NCI-H1417 treated with DMSO at 0.1 percent for 48 hours (cell line): ENCODE results near the gene PMS2.
"Not testable (repeated sequence)": the region's sequence is repeated elsewhere in the genome, so short reads cannot be mapped to it uniquely, and the experiment has no call there.

ENCODE experiments used
- DNase-seq: peaks from one replicate; lab custom pipeline; 2025; lab: John Stamatoyannopoulos, UW

The PMS2 gene

DNA sequence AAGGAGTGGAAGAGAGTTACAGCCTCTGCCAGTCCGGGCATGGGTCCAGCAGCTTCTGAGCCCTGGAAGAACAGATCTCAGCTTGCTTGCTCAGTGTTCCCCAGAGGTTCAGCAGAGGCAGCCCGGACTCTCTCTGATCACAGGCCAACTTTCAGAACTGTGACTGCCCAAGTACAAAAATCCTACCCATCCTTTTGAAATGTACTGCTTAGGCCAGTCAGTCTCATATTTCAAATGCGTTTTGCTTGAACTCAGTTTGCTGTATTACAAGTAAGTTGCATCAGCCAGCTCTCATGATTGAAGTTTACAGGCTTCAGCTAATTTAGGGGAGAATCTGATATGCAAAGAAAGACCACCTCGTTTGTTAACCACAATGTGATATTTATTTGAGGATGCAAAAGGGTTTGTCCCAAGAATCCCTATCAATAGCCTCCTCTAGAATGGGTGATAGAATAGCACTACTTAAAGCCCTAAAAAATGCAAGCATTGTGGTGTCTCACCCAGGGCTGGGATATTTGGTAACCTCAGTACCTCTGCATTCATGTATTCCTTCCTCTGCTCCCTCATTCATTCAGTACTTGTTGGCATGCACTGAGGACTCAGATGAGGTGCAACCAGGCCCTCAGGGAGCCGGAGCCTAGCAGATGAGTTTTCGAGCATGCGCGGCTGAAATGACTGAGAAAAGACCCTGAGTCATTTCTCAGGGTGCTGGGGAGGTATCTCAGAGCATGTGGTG lies 7.2 kb upstream of the PMS2 start:
- DNase-seq: no peak

DNA sequence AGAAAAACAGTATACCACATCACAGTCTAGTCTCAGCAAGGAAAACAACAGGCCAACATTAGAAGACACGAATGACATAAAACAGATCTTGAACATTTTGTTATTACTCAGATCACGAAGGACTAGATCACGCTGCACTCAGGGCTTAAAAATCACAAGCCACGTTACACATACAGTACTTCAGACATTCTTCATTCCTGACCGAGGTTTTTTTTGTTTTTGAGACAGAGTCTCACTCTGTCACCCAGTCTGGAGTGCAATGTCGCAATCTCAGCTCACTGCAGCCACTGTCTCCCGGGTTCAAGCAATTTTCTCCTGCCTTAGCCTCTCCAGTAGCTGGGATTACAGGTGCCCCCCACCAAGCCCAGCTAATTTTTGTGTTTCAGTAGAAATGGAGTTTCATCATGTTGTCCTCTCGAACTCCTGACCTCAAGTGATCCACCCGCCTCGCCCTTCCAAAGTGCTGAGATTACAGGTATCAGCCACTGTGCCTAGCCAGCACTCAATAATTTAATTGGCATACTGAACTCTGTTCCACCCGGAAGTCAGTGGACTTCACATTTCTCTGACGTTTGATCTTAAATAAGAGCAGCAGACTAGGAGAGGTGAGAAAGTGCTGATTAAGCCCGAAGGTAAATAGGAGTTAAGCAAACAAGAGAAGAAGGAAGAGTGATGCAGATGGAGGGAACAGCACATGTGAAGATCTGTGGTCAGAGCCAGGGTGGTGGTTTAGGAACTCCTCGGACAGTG lies 3.7 kb upstream of the PMS2 start:
- DNase-seq: no peak

DNA sequence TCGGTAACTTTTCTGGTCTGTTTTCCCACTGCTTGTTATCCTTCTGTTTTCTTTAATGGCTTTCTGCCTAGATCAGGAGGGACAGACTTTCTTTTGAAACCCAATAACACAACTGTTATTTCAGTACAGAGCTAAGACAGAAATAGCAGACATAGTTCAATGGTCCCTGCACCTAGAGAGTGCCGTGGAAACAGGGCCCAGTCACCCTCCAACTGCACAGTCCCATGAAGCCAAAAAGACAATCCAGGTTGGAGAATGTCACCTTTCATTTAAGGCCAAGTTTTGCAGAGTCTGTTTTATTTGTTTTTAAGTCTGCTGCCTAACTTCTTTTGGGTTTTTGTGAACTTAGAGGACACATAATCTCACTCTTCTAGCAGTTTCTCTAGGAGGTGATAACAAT lies 2.7 kb upstream of the PMS2 start:
- DNase-seq: no peak

DNA sequence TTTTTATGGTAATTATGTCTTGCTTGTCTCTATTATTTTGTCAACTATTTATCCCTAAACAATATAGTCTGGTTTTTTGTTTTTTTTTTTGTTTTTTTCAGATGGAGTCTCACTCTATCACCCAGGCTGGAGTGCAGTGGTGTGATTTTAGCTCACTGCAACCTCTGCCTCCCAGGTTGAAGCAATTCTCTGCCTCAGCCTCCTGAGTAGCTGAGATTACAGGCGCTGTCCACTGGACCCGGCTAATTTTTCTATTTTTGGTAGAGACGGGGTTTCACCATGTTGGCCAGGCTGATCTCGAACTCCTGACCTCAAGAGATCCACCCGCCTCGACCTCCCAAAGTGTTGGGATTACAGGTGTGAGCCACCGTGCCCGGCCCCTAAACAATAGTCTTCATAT lies 1.5 kb upstream of the PMS2 start:
- not testable (repeated sequence) for DNase-seq

DNA sequence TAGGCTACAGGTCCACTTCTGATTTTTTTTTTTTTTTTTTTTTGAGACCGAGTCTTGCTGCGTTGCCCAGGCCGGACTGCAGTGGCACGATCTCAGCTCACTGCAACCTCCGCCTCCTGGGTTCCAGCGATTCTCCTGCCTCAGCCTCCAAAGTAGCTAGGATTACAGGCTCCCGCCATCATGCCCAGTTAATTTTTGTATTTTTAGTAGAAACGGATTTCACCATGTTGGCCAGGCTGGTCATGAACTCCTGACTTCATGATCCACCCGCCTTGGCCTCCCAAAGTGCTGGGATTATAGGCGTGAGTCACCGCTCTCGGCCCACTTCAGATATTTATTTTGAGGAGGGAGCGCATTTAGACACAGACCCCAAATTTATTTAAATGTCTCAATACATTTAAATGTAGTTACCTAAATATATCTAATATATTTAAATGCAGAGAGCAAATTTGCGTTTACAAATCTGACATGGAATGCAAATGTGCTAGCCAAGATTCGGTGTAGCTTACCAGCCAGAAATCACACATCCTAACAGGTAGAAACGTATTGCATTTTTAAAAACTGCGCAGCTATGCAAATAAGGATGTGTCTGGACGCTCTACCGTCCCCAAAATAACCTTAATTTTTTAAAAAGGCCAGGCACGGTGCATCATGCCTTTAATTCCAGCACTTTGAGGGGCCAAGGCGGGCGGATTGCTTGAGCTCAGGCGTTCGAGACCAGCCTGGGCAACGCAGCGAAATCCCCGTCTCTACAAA lies 836 bp downstream of the PMS2 start:
- not testable (repeated sequence) for DNase-seq

DNA sequence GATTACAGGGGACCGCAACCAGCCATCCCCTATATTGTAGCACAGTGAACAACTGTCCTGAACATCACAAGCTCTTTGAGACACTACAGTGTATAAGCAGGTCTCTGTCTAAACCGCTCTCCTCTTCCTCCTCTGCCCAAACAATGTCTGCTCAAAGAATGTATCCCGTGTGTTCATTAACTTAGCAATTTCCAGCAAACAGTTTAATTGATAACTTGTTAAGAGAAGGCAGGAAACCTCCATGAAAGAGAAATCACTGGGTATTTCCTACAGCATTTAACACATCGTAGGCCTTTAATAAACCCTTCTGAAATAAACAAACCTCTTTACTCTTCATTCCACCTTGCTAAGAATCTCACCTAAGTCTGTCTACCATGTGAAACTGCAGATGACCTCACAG lies 1.5 kb downstream of the PMS2 start:
- DNase-seq: no peak

DNA sequence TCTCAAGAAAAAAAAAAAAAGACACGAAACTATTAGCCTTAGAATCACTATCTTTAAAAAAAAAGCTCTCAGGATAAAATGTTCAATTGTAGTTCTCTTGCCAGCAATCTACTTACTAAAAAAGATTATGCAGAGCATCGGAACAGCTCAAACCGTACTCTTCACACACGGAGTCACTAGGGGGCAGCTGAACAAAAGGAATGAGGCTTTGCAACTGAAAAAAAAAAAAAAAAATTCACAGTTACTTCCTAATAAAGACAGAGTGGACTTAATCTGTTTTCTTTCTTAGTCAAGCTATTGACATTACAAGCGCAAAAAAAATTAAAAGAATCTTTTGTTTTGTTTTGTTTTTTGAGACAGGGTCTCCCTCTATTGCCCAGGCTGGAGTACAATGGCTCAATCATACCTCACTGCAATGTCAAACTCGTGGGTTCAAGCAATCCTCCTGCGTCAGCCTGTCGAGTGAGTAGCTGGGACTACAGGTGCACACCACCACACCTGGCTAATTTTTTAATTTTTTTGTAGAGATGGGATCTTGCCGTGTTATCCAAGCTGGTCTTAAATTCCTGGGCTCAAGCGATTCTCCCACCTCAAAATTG lies 11.5 kb downstream of the PMS2 start:
- DNase-seq: no peak

DNA sequence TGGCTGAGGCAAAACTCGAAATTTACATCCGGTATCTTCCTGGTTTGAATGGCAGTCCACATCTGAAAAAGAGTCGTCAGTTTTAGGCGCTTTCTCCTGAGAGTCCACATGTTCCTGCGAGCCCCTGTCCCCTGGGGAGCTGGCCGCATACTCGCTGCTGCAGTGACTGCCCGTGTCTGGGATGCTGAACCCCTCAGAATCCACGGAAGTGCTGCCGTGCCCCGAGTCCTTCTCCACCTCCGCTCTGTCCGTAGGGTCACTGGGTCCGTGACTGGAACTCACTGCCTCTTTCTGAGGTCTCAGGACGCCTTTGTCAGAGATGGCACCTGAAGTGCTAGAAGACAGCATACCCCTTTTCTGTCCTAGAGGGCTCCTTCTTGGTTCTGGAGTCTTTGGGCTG lies 21.8 kb downstream of the PMS2 start:
- not testable (repeated sequence) for DNase-seq

DNA sequence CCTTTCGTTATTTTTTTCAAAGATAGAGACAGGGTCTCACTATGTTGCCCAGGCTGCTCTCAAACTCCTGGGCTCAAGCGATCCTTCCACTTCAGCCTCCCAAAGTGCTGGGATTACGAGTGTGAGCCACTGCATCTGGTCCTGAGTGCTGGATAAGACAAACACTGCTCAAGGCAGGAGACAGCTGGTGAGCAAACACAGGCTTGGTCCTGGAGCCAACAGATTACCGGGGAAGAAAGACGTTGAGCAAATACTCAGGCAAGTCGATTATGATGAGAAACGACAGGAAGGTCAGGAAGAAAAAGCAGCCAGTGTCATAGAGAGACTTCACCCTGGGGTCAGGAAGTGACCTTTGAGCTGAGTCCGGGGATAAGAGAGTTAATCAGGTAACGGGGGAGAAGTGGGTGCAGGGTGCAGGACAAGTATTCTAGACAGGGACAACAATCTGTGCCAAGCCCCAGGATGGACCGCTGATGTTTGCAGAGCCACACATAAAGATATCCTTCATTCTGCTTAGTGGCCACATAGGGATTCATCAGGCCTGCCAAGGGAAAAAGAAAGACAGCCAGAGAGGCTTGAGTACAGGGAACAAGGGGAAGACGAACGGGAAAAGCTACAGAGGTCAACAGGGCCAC lies 29.1 kb downstream of the PMS2 start:
- DNase-seq: not testable (repeated sequence)

DNA sequence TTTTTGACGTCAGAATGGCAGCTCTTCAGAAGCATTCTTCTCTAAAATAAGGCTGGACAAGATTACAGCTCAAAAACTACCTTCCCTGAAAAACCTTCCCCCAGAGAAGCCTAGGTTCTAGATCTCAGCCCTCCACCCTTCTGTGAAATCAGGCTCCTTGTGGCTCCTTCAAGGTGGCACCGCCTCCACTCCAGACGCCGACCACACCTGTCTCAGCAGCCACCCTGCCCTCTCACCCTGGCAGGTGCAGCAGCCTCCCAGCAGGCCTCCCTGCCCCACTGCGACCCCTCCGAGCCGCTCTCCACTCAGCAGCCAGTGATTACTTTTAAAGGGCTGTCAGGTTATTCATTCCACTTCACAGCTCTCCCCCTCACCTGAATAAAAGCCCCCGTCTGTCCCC lies 35.3 kb downstream of the PMS2 start:
- DNase-seq: not testable (repeated sequence)

DNA sequence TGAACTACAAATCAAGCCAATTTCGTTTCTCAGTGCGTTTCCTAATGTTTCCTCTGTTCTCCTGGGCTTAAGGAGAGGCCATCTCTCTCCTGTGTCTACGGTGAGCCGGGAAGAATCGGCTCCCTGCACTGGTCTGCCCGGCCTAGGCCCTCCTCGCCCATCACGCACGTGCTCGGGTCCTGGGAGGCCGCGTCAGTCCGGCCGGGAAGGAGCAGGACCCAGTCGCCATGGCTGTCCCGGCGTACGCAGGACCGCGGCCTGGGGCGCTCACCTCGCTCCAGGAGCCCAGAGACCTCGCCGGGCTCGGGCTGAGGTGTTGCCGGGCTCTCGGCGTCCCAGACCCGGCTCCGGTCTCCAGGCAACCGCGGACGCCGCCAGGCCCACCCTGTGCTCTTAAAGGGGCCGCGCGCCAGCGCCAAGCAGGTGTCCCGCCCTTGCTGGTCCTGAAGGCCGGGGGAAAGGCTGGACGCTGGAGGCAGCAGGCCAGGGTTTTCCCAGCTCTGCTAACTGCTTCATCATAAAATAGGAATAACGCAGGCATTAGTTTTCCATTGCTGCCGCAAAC lies 38.4 kb downstream of the PMS2 start, which contains the start of gene RSPH10B:
Gene RSPH10B, minus strand, starts transcription at position 343 of the 565 bp plus-strand sequence. CDS start 3,573 bp downstream, outside the sequence.
- not testable (repeated sequence) for DNase-seq

DNA sequence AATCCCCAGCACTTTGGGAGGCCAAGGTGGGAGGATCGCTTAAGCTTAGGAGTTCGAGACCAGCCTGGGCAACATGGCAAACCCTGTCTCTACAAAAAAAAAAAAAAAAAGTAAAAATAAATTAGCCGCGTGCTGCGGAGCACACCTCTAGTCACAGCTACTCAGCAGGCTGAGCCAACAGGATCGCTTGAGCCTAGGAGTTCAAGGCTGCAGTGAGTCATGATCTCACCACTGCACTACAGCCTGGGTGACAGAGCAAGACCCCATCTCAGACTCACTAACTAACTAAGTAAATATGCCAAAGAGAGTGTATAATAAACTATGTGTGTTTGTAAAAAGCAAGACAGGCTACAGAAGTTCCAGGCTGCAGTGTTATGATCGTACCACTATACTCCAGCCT lies 45.0 kb downstream of the PMS2 start:
- not testable (repeated sequence) for DNase-seq

DNA sequence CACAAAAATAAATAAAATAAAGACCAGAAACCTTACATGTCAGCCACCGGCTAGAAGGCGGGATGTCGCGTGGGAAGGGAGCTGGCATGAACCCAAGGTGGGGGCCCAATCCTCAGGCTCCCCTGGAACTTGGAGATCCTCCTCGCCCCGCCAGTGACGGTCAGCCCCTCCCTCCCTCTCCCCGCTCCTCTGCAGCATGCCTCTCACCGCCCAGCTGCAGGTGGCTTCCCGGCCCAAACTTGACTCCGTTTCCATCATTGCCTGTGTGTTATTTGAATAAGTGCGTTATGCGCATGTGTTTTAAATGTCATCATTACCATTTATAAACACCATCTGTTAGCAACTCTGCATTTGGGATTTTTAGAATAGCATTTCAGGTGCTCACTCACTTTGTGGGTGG lies 45.6 kb downstream of the PMS2 start:
- DNase-seq: not testable (repeated sequence)

DNA sequence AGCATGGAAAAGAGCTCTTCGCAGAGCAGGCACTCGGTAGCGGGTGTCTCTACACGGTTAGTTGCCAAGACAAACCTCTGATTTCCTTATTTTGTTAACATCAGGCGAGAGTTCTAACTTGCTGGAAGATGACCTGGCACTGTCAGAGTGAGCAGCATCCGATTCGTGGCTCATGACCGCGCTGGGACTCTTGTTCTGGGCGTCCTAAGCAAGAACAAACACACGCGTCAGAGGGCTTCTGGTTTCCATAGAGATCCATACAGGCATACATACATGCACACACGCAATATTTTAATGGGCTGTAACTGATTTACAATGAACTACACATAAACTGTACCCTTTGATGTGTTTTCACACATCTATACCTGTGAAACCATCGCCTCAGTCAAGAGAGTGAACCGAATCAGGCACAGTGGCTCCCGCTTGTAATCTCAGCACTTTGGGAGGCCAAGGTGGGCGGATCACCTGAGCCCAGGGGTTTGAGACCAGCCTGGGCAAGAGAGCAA lies 73.9 kb downstream of the PMS2 start:
- DNase-seq: not testable (repeated sequence)

DNA sequence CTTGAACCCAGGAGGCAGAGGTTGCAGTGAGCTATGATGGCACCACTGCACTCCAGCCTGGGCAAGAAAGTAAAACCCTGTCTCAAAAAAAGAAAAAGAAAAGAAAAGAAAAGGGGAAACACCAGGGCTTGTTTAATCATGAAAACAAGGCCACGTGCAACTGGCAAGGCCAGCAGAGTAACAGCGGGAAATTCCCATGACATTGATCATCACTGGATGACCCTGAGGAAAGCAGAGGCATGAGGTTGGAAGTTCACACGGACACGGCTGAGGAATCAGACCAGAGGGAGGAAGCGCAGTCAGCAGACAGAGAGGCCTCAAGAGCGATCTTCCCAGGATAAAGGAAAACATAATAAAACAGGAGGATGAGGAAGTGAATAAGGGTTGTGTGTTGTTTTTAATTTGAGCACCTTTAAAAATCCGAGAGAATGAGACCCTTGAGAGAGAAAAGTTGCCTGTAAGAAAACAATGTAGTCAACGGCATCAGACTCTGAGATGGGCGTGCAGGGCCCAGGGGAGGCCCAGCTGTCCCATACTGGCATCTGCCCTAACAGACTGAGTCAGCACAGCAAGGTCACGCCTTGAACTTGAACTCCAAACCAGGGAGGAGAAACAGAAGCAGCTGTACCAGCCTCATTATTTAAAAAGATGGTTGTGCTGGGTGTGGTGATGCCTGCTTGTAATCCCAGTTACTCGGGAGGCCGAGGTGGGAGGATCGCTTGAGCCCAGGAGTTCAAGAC lies 76.8 kb downstream of the PMS2 start:
- not testable (repeated sequence) for DNase-seq

DNA sequence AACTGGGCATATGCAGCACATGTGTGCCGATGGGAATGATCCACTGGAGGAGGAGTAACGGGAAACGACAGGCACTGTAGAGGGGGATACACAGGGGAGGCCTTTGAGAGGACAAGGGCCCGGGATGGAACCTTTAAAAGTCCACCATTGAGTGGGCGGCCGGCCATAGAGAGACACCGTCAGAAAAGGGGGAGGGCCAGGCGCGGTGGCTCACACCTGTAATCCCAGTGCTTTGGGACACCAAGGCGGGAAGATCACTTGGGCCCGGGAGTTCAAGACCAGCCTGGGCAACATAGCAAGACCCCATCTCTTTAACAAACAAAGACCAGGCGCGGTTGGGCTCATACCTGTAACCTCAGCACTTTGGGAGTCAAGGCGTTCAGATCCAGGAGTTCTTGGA lies 77.6 kb downstream of the PMS2 start:
- not testable (repeated sequence) for DNase-seq

DNA sequence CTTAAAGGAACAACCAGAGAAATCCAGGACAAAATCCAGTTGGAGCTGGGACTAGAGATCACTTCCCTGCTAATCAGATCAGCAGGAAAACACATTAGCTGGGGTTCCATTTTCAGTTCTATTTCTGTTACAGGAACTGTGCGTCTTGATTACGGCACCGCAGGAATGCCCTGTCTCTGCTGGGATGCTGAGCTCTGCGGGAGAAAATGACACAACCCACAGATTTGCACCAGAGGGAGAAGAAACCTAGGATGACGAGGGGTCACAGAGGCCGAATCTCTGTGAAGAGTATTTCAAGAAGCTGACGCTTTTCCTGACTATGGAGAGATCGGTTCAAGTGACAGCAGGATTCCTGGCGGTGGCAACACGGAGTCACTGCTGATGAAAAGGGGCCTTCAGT lies 78.6 kb downstream of the PMS2 start:
- not testable (repeated sequence) for DNase-seq

DNA sequence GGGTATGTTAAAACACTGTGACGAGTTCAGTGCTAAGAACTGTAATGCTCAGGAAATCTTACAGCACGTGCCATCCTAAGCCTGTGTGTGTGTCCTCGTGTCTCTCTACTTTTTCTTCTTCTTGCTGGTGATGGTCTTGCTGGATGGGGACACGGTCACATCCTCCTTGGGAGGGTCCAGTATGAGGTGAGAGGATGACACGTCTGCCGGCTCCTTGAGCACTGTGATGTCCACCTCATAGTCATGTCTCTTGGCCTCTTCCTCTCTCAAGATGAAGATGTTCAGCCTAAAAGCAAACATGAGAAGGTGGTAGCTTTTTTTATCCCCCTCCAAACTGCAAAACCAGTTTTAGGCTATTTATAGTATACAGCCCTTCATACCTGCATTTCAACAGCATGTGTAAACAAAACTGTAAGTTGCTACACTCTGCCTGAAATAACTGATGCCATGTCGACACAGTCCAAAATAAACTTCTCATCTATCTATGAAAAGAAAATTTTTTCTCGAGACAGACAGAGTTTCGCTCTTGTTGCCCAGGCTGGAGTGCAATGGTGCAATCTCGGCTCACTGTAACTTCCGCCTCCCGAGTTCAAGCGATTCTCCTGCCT lies 82.5 kb downstream of the PMS2 start:
- DNase-seq: not testable (repeated sequence)

DNA sequence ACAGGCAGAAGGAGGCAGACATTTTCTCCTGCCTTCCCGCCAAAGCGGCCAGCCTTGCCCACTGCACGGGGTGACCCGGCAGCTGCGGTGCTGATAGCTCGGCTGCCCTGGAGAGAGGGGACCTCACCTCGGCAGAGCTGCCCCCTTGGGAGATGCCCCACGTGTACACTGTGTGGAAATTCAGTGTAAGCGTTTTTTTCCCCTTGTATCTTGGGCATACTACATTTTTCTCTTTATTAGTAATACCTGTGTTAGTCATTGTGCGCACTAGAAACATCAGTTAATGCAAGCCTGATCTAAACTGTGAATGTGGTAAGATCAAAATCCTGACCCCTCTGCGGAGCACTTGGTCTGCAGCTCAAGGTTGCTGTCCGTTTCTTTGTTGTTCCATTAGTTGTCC lies 84.2 kb downstream of the PMS2 start:
- DNase-seq: not testable (repeated sequence)

DNA sequence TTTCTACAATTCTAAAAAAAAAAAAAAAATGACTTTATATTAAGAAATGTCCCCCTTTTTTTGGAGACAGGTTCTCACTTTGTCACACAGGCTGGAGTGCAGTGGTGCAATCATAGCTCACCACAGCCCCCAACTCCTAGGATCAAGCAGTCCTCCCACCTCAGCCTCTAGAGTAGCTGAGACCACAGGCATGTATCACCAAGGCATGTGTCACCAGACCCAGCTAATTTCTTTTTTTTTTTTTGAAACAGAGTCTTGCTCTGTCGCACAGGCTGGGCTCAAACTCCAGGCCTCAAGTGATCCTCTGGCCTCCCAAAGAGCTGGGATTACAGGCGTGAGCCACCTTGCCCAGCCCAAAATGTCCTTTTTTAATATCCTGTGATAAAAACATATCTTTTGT lies 84.7 kb downstream of the PMS2 start:
- DNase-seq: not testable (repeated sequence)
